Measurements from ENCODE around the gene C4B. TPM values are rescaled to one million over a fixed set of nuclear protein-coding genes. Genes with fewer than 3 reads are reported as not detected.

The C4B gene
- total RNA-seq, 2 donors from 2014 or later: 49.2 to 137 TPM

- no peak overlapping the region for H3K27ac ChIP-seq
- intact Hi-C loops (cut with DNase I): loop anchor here (10.0 kb wide), 1 partner anchor 186 kb away; the partner anchor contains the start of genes PPT2 and PRRT1
- no peaks in the 10 kb centered on the region for H3K27me3 ChIP-seq (replicated peaks; ENCODE audit: insufficient read depth)
- WGBS: 77% methylated on average over 11 of the region's 11 CpGs
- peaks cover 11 to 18% of the 10 kb centered on the region in 2 donors for H3K36me3 ChIP-seq
- no peak overlapping the region for H3K4me3 ChIP-seq
- H3K9me3 ChIP-seq: no peaks in the 10 kb centered on the region
- TF ChIP-seq, protein P1, sequence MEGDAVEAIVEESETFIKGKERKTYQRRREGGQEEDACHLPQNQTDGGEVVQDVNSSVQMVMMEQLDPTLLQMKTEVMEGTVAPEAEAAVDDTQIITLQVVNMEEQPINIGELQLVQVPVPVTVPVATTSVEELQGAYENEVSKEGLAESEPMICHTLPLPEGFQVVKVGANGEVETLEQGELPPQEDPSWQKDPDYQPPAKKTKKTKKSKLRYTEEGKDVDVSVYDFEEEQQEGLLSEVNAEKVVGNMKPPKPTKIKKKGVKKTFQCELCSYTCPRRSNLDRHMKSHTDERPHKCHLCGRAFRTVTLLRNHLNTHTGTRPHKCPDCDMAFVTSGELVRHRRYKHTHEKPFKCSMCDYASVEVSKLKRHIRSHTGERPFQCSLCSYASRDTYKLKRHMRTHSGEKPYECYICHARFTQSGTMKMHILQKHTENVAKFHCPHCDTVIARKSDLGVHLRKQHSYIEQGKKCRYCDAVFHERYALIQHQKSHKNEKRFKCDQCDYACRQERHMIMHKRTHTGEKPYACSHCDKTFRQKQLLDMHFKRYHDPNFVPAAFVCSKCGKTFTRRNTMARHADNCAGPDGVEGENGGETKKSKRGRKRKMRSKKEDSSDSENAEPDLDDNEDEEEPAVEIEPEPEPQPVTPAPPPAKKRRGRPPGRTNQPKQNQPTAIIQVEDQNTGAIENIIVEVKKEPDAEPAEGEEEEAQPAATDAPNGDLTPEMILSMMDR (IDR thresholded peaks at IDR 0.05): no peak
- TF ChIP-seq POLR2A (IDR thresholded peaks at IDR 0.05) (no peak), POLR2AphosphoS5 (IDR thresholded peaks at IDR 0.05) (no peak)
- no peak for DNase-seq (ENCODE audit: low spot score)
- peaks cover 10% of the 10 kb centered on the region for H3K4me1 ChIP-seq (replicated peaks)
Observed at GRCh38 chr6:31968326-31968725, 46.3 kb upstream of the C4B start.

GRCh38 chr6:31968791-31969711, 45.5 kb upstream of the C4B start:
- TF ChIP-seq POLR2A (IDR thresholded peaks at IDR 0.05) (no peak), POLR2AphosphoS5 (IDR thresholded peaks at IDR 0.05) (no peak)
- TF ChIP-seq, protein P1 (IDR thresholded peaks at IDR 0.05): no peak
- H3K27me3 ChIP-seq (replicated peaks; ENCODE audit: insufficient read depth): no peaks in the 10 kb centered on the region
- 81% methylated on average over 23 of the region's 23 CpGs for WGBS
- peaks cover 10% of the 10 kb centered on the region for H3K4me1 ChIP-seq (replicated peaks)
- peaks cover 7 to 16% of the 10 kb centered on the region in 2 donors for H3K36me3 ChIP-seq
- H3K27ac ChIP-seq: no peak overlapping the region
- H3K9me3 ChIP-seq: no peaks in the 10 kb centered on the region
- no peak overlapping the region for H3K4me3 ChIP-seq
- intact Hi-C loops (cut with DNase I): loop anchor here (10.0 kb wide), 1 partner anchor 186 kb away; the partner anchor contains the start of genes PPT2 and PRRT1
- DNase-seq (ENCODE audit: low spot score): no peak

DNA sequence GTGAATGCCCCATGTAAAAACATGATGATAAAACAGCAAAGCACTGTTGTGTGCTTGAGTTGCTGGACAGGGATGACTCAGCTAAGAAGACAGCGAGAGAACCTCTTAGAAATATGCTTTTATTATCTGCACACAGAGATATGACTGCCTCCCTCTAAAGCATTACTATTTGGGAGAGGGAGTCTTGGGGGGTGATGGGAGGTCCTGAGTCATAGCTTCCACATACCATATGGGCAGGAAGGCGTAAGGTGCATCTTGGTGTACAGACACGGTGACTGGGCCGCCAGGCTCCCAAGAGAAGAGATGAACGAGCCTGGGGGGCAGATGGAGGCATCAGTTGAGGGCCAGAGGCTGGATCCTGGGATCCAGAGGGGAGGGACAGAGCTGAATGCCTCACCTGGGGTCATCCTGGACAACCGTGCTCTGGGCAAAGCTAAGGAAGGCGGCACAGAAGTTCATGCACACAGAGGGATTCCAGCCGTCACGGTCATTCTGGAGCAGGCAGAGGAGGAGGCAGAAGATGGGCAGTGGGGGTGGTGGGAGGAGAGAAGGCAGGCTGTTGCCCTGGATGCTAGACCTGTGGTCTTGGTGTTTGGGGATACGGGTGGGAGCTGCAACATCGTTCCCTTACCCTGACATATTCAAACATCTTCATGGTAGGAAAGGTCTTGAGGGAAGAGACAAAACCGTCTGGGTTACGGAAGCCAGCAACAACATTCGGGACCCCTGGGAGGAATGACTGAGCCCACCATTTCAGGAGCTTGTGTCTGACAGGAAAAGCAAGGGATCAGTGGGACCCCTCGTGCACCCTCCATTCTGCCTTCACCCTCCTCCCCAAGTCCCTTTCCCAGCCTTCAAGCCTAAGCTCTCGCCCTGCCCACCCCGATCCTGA, 44.6 kb upstream of the C4B start:
- Histone ChIP-seq H3K9me3 (no peaks in the 10 kb centered on the region), H3K4me3 (no peak overlapping the region), H3K27ac (peak overlapping the region in 1 of 2 donors; percentile 99), H3K27me3 (replicated peaks; ENCODE audit: insufficient read depth) (no peaks in the 10 kb centered on the region), H3K4me1 (replicated peaks) (peaks cover 10% of the 10 kb centered on the region), H3K36me3 (peaks cover 7 to 12% of the 10 kb centered on the region in 2 donors)
- no peak for DNase-seq (ENCODE audit: low spot score)
- WGBS: 71% methylated on average over 17 of the region's 17 CpGs
- intact Hi-C loops (cut with DNase I): loop anchor here (10.0 kb wide), 1 partner anchor 185 kb away; the partner anchor contains the start of genes PPT2 and PRRT1
- TF ChIP-seq, protein P1 (IDR thresholded peaks at IDR 0.05): no peak
- TF ChIP-seq POLR2A (IDR thresholded peaks at IDR 0.05) (no peak), POLR2AphosphoS5 (IDR thresholded peaks at IDR 0.05) (no peak)

DNA sequence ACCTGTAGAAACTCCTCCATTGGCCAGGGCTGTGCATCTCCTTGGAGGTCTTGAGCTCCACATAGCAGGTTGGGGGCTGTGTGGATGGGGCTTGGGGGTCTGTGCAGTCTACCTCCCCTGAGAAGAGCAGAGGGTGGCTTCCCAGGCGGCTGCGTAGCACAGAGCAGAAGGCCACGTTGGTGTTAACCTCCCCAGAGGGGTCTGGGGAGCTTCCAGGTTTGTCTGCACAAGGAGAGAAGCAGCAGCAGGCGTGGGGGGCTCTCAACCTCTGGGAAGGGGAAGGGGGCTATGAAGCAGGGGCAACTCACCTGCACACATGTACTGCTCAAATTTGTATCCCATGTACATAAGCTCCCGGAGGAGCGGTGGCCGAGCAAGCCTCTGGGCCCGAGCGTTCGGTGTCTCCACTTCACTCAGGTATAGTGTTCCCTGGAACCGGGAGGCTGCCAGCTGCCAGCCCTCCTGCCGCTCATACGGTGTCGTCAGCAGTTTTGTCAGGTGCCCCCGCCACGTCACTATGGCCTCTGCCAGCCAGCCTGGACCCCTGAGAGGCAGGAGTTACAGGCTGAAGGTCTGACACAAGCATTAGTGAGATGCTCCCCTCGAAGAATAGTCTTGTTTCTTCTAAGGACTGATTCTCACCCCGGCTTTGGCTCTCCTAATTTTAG, 43.9 kb upstream of the C4B start:
- WGBS: 72% methylated on average over 18 of the region's 18 CpGs
- intact Hi-C loops (cut with DNase I): no loop called here
- TF ChIP-seq, protein P1 (IDR thresholded peaks at IDR 0.05): no peak
- TF ChIP-seq POLR2A (IDR thresholded peaks at IDR 0.05) (no peak), POLR2AphosphoS5 (IDR thresholded peaks at IDR 0.05) (no peak)

More for the DNA sequence above, 43.9 kb upstream of the C4B start:
- Histone ChIP-seq H3K27me3 (replicated peaks; ENCODE audit: insufficient read depth) (no peaks in the 10 kb centered on the region), H3K4me1 (replicated peaks) (peaks cover 10% of the 10 kb centered on the region), H3K9me3 (no peaks in the 10 kb centered on the region), H3K36me3 (peaks cover 7 to 12% of the 10 kb centered on the region in 2 donors), H3K27ac (peak overlapping the region; percentile 98 to 99), H3K4me3 (peak overlapping the region; percentile 64 to 75)
- no peak for DNase-seq (ENCODE audit: low spot score)

All from prostate gland (tissue), 2 donors.